Loucy (cell line): ENCODE data around the gene SAT2.

ENCODE experiments used
- CTCF ChIP-seq: fragments of 200-600 bp; sonication (generic); conservative IDR thresholded peaks from 2 replicates; pipeline ENCODE4 v1.5.1; 2014; ENCODE audit warnings: mild to moderate bottlenecking, antibody characterized with exemption, low read length
- EZH2phosphoT487 ChIP-seq: fragments of 200-600 bp; IDR thresholded peaks from 2 replicates; pipeline ENCODE4 v1.6.1; 2018; ENCODE audit warnings: antibody characterized with exemption, mild to moderate bottlenecking, moderate library complexity, borderline replicate concordance

- TF ChIP-seq CTCF, result no peak
- no peak for TF ChIP-seq EZH2phosphoT487
Observed at GRCh38 chr17:7587420-7588151, 40.0 kb downstream of the SAT2 start.
